NCI-H2227 (cell line): ENCODE results near the gene PAQR5.
"Not testable (repeated sequence)": the region's sequence is repeated elsewhere in the genome, so short reads cannot be mapped to it uniquely, and the experiment has no call there.

Experiments
- DNase-seq: peaks from one replicate; lab custom pipeline; 2025; ENCODE audit not compliant: unreplicated experiment; lab: John Stamatoyannopoulos, UW

PAQR5 gene

DNA sequence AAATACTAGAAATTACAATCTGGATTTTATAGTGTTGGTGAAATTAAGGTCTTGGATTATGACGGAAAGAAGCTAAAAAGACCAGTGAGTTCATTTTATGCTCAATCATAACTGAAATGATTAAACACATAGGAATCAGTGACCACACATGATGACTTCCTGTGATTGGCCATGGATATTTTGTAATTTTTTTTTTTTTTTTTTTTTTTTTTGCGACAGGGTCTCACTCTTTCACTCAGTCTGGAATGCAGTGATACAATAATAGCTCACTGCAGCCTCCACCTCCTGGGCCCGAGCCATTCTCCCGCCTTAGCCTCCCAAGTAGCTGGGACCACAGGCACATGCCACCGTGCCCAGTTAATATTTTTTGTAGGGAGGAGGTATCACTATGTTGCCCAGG lies 47.4 kb downstream of the PAQR5 start:
- no peak for DNase-seq

DNA sequence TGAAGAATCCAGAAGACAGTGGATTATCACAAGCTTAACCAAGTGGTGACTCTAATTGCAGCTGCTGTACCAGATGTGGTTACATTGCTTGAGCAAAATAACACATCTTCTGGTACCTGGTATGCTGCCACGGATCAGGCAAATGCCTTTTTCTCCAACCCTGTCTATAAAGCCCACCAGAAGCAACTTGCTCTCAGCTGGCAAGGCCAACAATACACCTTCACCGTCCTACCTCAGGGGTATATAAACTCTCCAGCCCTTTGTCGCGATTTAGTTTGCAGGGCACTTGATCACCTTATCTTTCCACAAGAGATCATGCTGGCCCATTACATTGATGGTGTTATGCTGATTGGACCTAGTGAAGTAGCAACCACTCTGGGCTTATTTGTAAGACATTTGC lies 52.6 kb downstream of the PAQR5 start:
- DNase-seq = no peak

DNA sequence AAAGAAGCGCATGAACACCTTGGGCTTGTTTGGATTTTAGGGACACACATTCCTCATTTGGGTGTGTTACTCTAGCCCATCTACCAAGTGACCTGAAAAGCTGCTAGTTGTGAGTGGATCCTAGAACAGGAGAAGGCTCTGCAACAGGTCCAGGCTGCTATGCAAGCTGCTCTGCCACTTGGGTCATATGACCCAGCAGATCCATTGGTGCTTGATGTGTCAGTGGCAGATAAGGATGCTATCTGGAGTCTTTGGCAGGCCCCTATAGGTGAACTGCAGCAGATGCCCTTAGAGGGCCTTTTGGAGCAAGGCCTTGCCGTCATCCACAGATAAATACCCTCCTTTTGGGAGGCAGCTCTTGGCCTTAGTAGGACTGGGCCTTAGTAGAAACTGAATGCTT lies 53.2 kb downstream of the PAQR5 start:
- DNase-seq = no peak

- DNase-seq = no peak
Observed at GRCh38 chr15:69357773-69358771, 59.4 kb downstream of the PAQR5 start.

GRCh38 chr15:69358850-69359249 lies 60.1 kb downstream of the PAQR5 start:
- DNase-seq = no peak

DNA sequence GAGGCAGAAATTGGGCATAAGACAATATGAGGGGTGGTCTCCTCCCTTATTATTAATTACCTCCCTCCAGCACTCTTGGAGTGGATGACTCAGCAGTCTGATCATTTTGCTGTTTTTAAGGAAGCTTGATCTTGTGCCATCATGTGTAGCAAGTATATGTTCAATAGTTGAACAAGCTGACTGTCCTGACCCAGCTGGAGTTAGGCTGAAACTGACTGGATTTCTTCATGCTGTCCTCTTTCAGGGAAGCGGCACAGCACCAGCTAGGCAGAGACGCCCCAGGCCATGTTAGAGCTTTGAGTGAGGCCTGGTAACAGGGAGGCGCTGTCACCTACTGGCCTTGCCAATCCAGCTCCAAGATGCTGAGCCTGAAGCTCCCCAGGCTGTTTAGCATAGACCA lies 61.0 kb downstream of the PAQR5 start:
- no peak for DNase-seq

DNA sequence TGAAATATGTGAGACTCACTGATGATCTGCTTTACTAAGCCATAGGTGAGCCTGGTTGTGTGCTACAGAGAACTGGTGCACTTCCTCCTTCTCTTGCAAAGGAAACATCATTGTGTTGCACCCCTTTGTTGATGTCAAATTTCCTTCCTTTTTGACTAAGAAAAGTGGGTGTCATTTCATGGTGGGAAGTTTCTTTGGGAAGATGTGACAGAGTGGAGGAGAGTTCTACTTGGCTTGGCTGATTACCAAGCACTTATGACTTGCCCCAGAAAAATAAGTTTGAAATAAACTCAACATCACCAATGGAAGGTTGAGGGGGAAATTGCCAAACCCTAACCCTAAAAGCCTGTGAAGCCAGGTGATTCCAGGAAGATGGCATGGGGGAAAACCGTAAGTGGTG lies 61.9 kb downstream of the PAQR5 start:
- no peak for DNase-seq

- no peak for DNase-seq
Observed at GRCh38 chr15:69367236-69367635, 68.5 kb downstream of the PAQR5 start.

DNA sequence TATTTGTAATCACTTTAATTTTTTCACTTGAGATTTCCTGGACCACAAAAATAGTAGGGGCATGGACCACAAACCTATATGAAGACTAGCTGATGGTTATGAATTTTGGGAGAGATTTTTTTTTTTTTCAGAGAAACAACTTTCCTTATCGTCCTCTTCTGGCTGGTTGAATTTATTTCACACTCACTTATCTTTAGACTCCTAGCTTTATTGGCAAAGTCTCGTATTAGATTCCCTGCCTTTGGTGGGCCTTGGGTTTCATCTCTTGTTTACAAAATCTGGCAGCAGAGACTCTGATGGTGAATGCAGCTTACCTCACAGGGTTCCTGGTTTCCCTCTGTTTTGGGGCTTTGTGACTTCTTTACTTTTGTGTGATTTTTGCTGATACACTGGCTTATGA lies 70.9 kb downstream of the PAQR5 start:
- DNase-seq = no peak

DNA sequence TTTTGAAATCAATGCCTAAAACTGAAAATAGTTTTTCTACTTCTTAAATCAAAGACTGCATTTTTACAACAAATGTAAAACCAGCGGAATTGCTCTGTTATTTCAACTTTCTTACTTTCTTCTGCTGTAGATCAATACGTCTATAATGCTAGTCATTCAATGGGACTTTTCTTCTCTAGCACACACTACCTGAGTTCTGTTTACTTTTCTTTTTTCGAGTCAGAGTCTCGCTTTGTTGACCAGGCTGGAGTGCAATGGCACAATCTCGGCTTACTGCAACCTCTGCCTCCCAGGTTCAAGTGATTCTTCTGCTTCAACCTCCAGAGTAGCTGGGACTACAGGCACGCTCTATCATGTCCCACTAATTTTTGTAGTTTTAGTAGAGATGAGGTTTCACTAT lies 74.7 kb downstream of the PAQR5 start:
- no peak for DNase-seq

- DNase-seq = no peak
Observed at GRCh38 chr15:69375151-69375790, 76.6 kb downstream of the PAQR5 start.

GRCh38 chr15:69377216-69377970 lies 78.7 kb downstream of the PAQR5 start:
- DNase-seq = no peak

GRCh38 chr15:69380100-69380725 lies 81.5 kb downstream of the PAQR5 start:
- DNase-seq = no peak

DNA sequence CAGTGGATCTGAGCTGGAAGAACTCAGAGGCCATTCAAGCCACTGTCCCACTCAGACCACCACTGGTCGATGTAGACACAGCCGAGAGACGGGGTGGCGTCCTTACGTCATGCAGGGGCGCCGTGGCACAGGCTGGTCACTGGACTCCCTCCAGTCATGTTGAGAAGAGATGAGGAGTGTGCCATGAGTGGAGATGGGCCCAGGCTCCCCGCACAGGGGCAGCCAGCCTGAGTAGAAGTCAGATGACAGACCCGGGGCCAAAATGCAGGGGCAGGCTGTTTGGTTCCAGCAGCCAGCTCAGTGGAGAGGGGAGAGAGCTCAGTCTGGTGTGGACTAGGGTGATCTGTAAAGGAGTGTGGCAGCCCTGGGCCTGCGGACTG lies 82.0 kb downstream of the PAQR5 start:
- DNase-seq = no peak

DNA sequence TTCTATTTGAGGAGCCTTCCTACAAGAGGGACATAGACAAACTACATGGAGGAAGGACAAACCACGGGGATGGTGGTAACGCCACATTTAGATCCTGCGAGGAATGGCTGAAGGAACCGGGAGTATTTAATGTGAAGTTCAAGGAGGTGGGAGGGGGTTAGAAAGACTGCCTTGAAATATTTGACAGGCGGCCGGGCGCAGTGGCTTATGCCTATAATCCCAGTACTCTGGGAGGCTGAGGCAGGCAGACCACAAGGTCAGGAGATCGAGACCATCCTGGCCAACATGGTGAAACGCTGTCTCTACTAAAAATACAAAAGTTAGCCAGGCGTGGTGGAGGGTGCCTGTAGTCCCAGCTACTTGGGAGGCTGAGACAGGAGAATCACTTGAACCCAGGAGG lies 83.5 kb downstream of the PAQR5 start:
- DNase-seq = not testable (repeated sequence)

GRCh38 chr15:69384066-69384465 lies 85.4 kb downstream of the PAQR5 start:
- not testable (repeated sequence) for DNase-seq

DNA sequence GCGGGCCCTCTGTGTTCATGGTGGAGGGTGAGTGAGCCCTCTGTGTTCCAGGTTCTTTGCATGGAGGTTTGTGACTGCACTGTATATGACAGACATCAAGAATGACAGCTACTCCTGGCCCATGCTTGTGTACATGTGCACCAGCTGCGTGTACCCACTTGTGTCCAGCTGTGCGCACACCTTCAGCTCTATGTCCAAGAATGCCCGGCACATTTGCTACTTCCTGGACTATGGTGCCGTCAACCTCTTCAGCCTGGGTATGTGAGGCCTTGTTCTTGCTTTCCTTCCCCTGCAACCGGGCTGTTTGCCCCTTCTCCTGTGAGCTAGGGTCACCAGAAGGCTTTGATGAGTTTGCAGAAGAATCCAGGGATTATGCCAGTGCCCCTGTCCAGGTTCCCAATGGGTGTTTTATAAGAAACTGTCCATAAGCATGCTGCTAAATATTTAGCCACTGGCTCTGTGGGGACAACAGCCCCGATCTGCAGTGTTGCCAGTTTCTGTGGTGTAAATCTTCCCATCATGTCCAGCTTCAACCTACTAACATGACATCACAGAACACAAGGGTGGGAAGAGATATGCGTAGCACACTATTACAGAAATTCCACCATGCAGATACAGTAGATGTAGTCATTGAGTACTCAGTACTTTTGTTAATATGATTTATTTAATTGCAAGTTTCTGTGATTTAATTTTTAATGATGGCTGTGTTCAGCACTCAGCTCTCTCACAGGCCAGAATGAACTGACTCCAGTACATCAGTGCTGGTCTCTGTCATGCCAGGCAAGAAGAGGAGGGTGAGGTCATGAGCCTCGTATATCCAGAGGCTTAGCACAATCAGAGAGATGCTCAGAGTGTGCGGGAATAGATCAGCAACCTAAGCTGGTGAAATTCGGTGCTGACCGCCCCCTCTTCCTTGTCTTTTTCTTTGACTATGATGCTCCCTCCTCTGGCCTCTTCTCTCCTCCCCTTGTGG lies 86.2 kb downstream of the PAQR5 start:
- DNase-seq = no peak

GRCh38 chr15:69385831-69386230 lies 87.1 kb downstream of the PAQR5 start:
- DNase-seq = no peak

GRCh38 chr15:69386284-69386683 lies 87.6 kb downstream of the PAQR5 start:
- no peak for DNase-seq

DNA sequence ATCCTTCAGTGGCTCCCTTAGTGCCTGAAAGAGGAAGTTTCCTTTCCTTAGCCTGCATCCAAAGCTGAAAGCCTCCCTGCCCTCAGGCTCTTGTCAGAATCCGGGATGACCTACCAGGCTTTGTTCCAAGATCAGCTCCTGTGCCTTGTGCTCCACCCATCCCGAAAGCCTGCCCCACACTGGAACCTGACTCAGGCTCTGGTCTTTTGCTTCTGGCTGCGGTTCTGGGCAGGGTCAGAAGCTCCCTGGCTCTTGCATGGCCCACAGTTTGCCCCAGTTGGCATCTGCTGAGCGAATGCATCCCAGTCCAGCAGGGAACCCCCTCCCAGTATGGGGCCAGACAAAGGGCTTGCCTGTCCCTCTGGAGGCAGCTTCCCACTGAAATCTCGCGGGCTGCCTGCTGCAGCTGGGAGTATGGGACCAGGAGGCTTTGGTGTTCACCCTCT lies 89.6 kb downstream of the PAQR5 start:
- no peak for DNase-seq
